Measurements from ENCODE around the gene XAB2.

XAB2 gene

DNA sequence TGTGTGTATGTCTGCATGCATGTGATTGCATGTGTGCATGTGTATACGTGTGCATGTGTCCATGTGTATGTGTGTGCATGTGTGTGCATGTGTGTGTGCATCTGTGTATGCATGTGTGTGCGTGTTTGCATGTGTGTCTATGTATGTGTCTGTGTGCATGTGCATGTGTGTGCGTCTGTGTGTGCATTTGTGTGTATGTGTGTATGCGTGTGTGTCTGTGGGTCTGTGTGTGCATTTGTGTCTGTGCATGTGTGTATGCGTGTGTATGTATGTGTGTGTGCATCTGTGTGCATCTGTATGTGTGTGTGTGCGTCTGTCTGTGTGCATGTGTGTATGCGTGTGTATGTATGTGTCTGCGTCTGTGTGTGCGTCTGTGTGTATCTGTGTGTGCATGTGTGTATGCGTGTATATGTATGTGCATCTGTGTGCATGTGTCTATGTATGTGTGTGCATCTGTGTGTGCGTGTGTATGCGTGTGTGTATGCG lies 10.6 kb upstream of the XAB2 start:
- peaks cover 8 to 56% of the 10 kb centered on the region in 2 donors for H3K27me3 ChIP-seq (ENCODE audit: control insufficient read depth in 1 of 2, insufficient read depth in 2 of 2, low read length in 2 of 2)
- no peak overlapping the region for H3K4me3 ChIP-seq (ENCODE audit: low read depth in 1 of 2, low read length in 2 of 2)
- no peaks in the 10 kb centered on the region for H3K4me1 ChIP-seq (ENCODE audit: insufficient read depth, low read length)
- no peaks in the 10 kb centered on the region for H3K36me3 ChIP-seq (ENCODE audit: insufficient read depth, low read length)
- no peak overlapping the region for H3K9ac ChIP-seq (ENCODE audit: low read length)
- no peak overlapping the region for H3K27ac ChIP-seq (ENCODE audit: low read depth, low read length)
- no peaks in the 10 kb centered on the region for H3K9me3 ChIP-seq (ENCODE audit: low read length)

DNA sequence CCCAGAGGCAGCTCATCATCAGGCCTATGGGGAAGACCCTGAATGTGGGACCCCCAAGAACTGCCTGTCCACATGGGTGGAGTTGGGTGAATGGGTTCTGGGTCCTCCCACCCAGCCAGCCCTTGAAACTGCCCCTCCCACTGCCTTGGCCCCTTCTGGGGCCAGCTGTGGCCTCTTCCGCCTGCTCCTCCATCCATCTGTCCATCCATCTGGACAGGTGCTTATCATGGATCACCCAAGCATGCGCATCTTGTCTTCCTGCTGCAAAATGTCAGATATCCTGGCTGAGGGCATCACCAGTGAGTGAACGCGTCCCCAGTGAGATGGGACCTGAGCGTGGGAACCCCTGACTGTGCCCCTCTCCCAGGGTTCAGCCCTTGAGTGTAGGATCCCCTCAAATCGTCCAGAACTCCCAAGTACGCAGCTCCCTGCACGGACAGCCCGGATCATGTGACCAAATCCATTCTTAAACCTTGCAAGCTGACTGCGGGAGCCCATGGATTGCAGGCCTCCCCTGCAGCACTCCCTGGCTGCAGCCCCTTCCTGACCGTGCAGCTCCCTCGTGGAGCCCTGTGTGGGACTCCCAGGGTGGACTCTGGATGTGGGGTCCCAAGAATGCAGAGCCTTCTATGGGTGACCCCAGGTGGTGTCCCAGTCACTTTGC lies 9.6 kb upstream of the XAB2 start:
- H3K27ac ChIP-seq (ENCODE audit: low read depth, low read length) = no peak overlapping the region
- no peaks in the 10 kb centered on the region for H3K4me1 ChIP-seq (ENCODE audit: insufficient read depth, low read length)
- H3K27me3 ChIP-seq (ENCODE audit: control insufficient read depth in 1 of 2, insufficient read depth in 2 of 2, low read length in 2 of 2) = peaks cover 8 to 49% of the 10 kb centered on the region in 2 donors
- no peak overlapping the region for H3K9ac ChIP-seq (ENCODE audit: low read length)
- no peaks in the 10 kb centered on the region for H3K9me3 ChIP-seq (ENCODE audit: low read length)
- H3K36me3 ChIP-seq (ENCODE audit: insufficient read depth, low read length) = no peaks in the 10 kb centered on the region
- H3K4me3 ChIP-seq (ENCODE audit: low read depth in 1 of 2, low read length in 2 of 2) = no peak overlapping the region

DNA sequence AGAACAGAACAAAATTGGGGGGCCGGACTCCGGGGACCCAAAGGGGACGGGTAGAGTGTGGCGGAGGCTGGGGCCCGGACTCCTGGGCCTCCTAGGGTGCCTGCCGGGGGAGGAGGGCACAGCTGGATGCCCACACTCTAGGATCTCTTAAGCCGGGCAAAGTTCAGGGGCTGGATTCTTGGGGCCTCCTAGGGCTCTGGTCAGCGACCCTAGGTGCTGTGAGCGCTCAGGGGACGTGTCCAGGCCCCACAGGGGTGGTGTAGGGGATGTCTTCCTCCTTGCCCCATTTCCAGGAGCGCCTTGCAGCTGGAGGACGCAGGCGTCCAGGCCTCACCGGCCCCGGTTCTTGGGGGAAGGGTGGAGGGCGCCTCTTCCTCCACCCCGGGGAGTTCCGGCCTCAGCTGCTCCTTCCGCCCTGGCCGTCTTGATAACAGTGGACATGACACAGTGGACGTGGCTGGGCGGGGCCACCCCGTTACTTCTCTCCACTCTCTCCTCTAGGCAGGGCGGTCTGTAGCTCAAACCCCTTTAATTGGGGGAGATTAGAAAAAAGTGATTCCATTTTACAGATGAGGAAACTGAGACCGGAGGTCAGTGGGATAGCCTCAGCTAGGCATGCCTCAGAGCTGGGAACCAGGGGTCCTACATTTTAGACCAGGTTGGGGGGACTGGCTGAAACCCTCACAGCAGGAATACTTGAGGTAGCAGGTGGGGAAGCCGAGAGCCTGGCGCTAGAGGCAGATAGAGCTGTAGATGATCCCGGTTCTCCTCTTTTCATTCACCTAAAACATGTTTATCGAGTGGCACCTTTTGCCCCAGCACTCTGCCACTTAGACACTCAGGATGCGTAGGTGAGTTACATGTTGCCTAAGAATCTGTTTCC lies 8.3 kb upstream of the XAB2 start:
- Histone ChIP-seq H3K9me3 (ENCODE audit: low read length) (no peaks in the 10 kb centered on the region), H3K4me1 (ENCODE audit: insufficient read depth, low read length) (no peaks in the 10 kb centered on the region), H3K36me3 (ENCODE audit: insufficient read depth, low read length) (no peaks in the 10 kb centered on the region), H3K9ac (ENCODE audit: low read length) (no peak overlapping the region), H3K27me3 (ENCODE audit: control insufficient read depth in 1 of 2, insufficient read depth in 2 of 2, low read length in 2 of 2) (peaks cover 8 to 38% of the 10 kb centered on the region in 2 donors), H3K27ac (ENCODE audit: low read depth, low read length) (no peak overlapping the region), H3K4me3 (ENCODE audit: low read depth in 1 of 2, low read length in 2 of 2) (no peak overlapping the region)

DNA sequence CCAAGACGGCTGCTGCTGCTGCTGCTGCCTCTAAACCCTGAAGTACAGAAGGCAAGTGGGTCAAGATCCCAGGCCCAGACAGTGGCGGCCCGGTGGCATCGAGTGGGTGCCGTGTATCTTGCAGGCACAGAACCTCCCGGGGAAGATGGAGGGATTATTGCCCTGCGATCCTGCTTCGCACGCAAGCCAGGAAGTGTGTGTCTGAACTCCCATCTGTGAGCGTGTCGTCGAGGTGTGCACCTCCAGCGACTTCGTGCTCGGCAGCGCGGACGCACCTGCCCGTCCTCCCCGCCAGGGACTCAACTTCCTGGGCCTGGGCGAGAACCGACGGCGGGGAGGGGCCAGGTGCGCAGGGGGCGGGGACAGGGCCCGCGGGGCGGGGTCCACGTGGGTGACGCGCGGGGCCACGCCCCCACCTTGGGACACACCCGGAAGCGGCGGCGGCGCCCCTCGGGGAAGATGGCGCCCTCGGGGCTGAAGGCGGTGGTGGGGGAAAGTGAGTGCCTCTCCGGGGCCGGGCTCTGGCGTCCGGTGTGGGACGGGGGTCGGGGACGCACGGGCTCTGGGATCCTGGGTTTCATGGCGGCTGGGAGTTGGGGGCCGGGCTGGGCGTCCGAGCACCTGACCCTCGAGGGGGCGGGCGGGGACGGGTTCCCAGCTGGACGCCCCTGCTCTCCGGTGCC lies 7.5 kb upstream of the XAB2 start, which contains the start of gene STXBP2:
Gene STXBP2, plus strand, starts transcription at position 420 of the 683 bp plus-strand sequence. Its CDS starts 40 bp downstream, at position 460.
- Histone ChIP-seq H3K27me3 (ENCODE audit: control insufficient read depth in 1 of 2, insufficient read depth in 2 of 2, low read length in 2 of 2) (peaks cover 8 to 38% of the 10 kb centered on the region in 2 donors), H3K9ac (ENCODE audit: low read length) (no peak within 1 kb of the TSS), H3K36me3 (ENCODE audit: insufficient read depth, low read length) (peaks cover under 1% of the 10 kb centered on the region), H3K9me3 (ENCODE audit: low read length) (no peaks in the 10 kb centered on the region), H3K27ac (ENCODE audit: low read depth, low read length) (peak within 1 kb of the TSS; percentile 23), H3K4me1 (ENCODE audit: insufficient read depth, low read length) (no peaks in the 10 kb centered on the region), H3K4me3 (ENCODE audit: low read depth in 1 of 2, low read length in 2 of 2) (no peak within 1 kb of the TSS)

DNA sequence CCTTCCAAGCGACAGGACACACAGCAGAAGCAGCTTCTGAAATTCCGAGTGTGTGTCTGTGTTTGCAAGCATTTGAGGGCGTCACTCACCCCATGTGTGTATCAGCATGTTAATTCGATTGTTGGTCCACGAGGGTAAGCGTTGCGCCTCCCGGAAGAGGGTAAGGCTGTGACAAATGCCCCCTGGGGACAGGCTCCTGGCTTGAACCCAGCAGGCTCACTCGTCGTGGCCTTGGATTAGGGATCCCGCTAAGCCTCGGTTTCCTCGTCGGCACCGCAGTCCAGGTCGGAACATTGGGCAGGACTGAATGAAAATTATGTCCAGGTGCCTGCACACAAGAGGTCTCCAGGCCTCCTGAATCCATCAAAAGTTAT lies 7.0 kb upstream of the XAB2 start:
- Histone ChIP-seq H3K9me3 (ENCODE audit: low read length) (no peaks in the 10 kb centered on the region), H3K4me1 (ENCODE audit: insufficient read depth, low read length) (no peaks in the 10 kb centered on the region), H3K27ac (ENCODE audit: low read depth, low read length) (no peak overlapping the region), H3K27me3 (ENCODE audit: control insufficient read depth in 1 of 2, insufficient read depth in 2 of 2, low read length in 2 of 2) (peaks cover 8 to 38% of the 10 kb centered on the region in 2 donors), H3K36me3 (ENCODE audit: insufficient read depth, low read length) (peaks cover 3% of the 10 kb centered on the region), H3K9ac (ENCODE audit: low read length) (no peak overlapping the region), H3K4me3 (ENCODE audit: low read depth in 1 of 2, low read length in 2 of 2) (no peak overlapping the region)

DNA sequence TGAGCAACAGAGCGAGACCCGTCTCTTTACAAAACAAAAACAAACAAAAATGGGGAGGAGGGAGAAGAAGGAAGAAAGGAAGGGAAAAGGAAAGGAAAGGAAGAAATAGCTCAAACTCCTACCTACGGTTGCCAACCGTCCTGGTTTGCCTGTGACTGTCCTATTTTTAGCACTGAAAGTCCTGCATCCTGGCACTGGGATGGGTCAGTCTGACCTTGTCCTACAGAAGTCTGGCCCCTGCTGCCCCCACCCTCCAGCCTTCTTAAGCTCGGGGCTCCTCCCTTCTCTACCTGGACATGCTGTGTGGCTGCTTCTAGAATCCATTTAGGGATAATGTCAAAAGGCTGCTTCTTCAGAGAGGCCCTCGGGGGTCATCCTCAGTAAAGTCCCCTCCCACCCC lies 6.3 kb upstream of the XAB2 start:
- H3K27ac ChIP-seq (ENCODE audit: low read depth, low read length) = no peak overlapping the region
- no peaks in the 10 kb centered on the region for H3K9me3 ChIP-seq (ENCODE audit: low read length)
- H3K36me3 ChIP-seq (ENCODE audit: insufficient read depth, low read length) = peaks cover 3% of the 10 kb centered on the region
- peaks cover 4% of the 10 kb centered on the region for H3K4me1 ChIP-seq (ENCODE audit: insufficient read depth, low read length)
- peaks cover 8 to 38% of the 10 kb centered on the region in 2 donors for H3K27me3 ChIP-seq (ENCODE audit: control insufficient read depth in 1 of 2, insufficient read depth in 2 of 2, low read length in 2 of 2)
- H3K4me3 ChIP-seq (ENCODE audit: low read depth in 1 of 2, low read length in 2 of 2) = no peak overlapping the region
- H3K9ac ChIP-seq (ENCODE audit: low read length) = no peak overlapping the region

DNA sequence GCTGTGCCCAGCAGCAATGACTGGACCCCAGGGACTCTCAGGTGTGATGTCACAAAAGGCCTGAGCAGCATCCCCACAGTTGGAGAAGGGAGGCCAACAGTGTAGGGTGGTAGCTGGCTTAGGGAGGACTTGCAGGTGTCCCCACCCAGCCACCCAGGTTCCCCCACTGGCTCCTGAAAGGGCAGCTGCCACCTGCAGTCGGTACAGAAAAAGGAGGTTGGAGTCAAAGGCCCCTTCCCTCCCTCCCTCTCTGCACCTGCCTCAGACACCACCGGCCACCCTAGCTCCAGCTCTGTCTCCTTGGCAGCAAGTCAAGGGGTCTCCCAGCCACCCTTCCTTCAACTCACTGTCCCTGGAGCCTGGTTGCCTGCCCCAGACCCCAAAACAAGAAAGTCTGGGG lies 4.4 kb upstream of the XAB2 start, which contains the start of gene PCP2:
Gene PCP2, minus strand, starts transcription at position 22 of the 400 bp plus-strand sequence. CDS start 262 bp downstream, outside the sequence.
- peaks cover 0 to 26% of the 10 kb centered on the region in 2 donors for H3K27me3 ChIP-seq (ENCODE audit: control insufficient read depth in 1 of 2, insufficient read depth in 2 of 2, low read length in 2 of 2)
- H3K4me3 ChIP-seq (ENCODE audit: low read depth in 1 of 2, low read length in 2 of 2) = no peak within 1 kb of the TSS
- H3K27ac ChIP-seq (ENCODE audit: low read depth, low read length) = no peak within 1 kb of the TSS
- H3K9me3 ChIP-seq (ENCODE audit: low read length) = no peaks in the 10 kb centered on the region
- H3K9ac ChIP-seq (ENCODE audit: low read length) = no peak within 1 kb of the TSS
- H3K4me1 ChIP-seq (ENCODE audit: insufficient read depth, low read length) = peaks cover 12% of the 10 kb centered on the region
- H3K36me3 ChIP-seq (ENCODE audit: insufficient read depth, low read length) = peaks cover 3% of the 10 kb centered on the region

DNA sequence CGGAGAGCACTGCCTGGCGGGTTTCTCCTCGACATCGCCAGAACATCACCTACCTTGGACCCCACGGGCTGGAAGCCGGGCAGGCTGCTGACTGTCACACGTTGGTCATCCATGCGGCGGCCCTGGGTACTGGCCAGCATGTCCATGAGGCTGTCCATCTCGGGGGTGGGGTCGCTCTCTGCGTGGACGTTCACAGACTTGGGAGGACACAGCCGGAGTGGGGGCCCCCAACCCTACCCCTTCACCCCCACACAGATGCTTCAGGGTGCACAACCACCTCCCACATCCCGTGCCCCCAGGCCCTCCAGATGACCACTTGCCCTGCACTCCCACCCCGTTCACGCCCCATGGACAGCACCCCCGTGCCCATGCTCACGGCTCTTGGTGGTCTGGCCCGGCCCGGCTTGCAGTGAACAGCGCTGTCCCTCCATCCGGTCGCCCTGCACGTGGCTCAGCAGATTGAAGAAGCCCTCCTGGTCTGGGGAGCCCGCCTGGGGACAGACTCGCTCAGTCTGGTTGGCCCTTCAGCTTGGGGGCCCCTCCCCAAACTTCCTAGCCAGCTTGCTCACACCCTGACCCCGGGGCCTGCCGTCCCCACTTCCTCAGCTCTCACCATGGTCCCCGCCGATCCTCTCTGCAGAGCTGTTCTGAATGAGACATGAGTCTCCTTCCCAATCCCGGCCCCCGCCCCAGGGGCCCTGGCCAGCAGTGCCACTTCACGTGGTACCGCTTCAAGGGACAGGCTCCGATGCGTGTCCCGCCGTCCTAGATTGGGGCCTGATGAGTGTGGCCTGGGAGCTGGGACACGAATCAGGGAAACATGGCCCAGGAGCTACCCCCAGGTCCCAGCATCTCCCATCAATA lies 3.2 kb upstream of the XAB2 start:
- Histone ChIP-seq H3K36me3 (ENCODE audit: insufficient read depth, low read length) (peaks cover 3% of the 10 kb centered on the region), H3K9me3 (ENCODE audit: low read length) (no peaks in the 10 kb centered on the region), H3K27ac (ENCODE audit: low read depth, low read length) (no peak overlapping the region), H3K9ac (ENCODE audit: low read length) (no peak overlapping the region), H3K4me1 (ENCODE audit: insufficient read depth, low read length) (peaks cover 24% of the 10 kb centered on the region), H3K4me3 (ENCODE audit: low read depth in 1 of 2, low read length in 2 of 2) (no peak overlapping the region), H3K27me3 (ENCODE audit: control insufficient read depth in 1 of 2, insufficient read depth in 2 of 2, low read length in 2 of 2) (peaks cover 0 to 18% of the 10 kb centered on the region in 2 donors)

DNA sequence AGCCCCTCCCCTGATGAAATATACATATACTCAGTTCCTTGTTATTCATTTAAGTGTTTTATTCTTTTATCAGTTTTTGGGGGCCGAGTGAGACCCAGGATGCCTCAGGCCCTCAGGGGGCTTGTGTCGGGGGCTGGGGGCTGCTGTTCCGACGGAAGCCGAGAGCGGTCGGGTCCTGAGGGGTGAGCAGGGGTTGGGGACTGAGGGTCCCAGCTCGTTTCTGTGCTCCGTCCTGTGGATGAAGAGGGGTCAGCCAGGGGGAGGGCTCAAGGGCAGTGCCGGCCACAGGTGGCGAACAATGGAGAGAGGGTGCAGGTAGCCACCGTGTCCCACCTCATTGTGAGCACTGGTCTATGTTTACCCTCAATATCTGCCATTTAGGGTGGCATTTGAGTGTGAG lies 2.2 kb upstream of the XAB2 start:
- Histone ChIP-seq H3K9me3 (ENCODE audit: low read length) (no peaks in the 10 kb centered on the region), H3K27ac (ENCODE audit: low read depth, low read length) (no peak overlapping the region), H3K9ac (ENCODE audit: low read length) (no peak overlapping the region), H3K4me1 (ENCODE audit: insufficient read depth, low read length) (peaks cover 29% of the 10 kb centered on the region), H3K27me3 (ENCODE audit: control insufficient read depth in 1 of 2, insufficient read depth in 2 of 2, low read length in 2 of 2) (peaks cover 0 to 11% of the 10 kb centered on the region in 2 donors), H3K4me3 (ENCODE audit: low read depth in 1 of 2, low read length in 2 of 2) (no peak overlapping the region), H3K36me3 (ENCODE audit: insufficient read depth, low read length) (peaks cover 9% of the 10 kb centered on the region)

DNA sequence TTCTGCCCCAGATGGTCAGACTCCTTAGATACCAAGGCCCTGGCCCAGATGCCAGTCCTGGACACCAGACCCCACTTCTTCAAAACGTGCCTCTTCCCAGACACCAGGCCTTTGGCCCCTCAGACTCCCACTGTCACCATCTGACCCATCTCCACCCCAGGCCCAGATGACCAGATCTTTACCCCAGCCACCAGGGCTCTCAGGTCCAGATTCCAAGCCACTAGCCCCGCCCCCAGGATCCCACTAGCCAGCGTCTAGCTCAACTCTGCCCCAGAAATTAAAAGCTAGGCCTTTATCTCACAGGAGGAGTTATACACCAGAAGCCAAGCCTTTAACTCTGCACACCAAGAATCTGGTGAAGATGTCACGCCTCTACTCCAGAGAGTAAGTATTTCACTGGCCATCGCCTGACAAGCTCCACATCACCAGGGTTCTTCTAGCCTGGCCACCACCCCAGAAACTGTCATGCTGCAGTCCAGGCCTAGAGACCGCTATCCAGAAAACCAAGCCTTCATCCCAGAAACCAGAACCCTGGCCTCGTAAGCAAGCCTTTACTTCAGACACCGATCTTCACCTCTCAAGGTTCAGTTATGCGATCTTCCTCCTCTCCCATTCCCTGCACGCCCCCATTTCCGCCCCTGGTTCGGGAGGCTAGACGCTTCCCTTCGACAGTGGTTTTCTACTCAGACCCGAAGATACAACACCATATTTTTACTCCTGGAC lies 595 bp downstream of the XAB2 start:
- H3K27ac ChIP-seq (ENCODE audit: low read depth, low read length) = peak overlapping the region; percentile 79
- peaks cover 28% of the 10 kb centered on the region for H3K36me3 ChIP-seq (ENCODE audit: insufficient read depth, low read length)
- H3K9me3 ChIP-seq (ENCODE audit: low read length) = no peaks in the 10 kb centered on the region
- no peaks in the 10 kb centered on the region for H3K27me3 ChIP-seq (ENCODE audit: control insufficient read depth in 1 of 2, insufficient read depth in 2 of 2, low read length in 2 of 2)
- H3K4me3 ChIP-seq (ENCODE audit: low read depth in 1 of 2, low read length in 2 of 2) = peak overlapping the region; percentile 81 to 100
- H3K4me1 ChIP-seq (ENCODE audit: insufficient read depth, low read length) = peaks cover 29% of the 10 kb centered on the region
- peak overlapping the region; percentile 99 for H3K9ac ChIP-seq (ENCODE audit: low read length)

All from muscle layer of colon (tissue), 2 donors.